Upper lobe of left lung (tissue), 6 donors: ENCODE data around the gene ITPK1. TPM values are rescaled to one million over a fixed set of nuclear protein-coding genes. Genes with fewer than 3 reads are reported as not detected.

Experiments used
- ATAC-seq, 2 donors: fragments of 200-7000 bp; cut with Tn5 transposase; one replicate each; pipeline ENCODE4 v1.9.1; 2022; ENCODE audit warnings: mild to moderate bottlenecking in 2 of 2, moderate library complexity in 2 of 2; ENCODE audit not compliant: low FRiP score in 2 of 2
- DNase-seq, 2 donors: peaks; one replicate each; pipeline ENCODE4 v3.0.0-alpha.2; 2019 to 2020
- H3K27ac ChIP-seq, 4 donors: fragments of 200-600 bp; sonication (generic); one replicate each; pipeline ENCODE4 v1.5.1; 2016 to 2019
- H3K27me3 ChIP-seq, 4 donors: fragments of 200-600 bp; sonication (generic); one replicate each; pipeline ENCODE4 v1.5.1; 2017 to 2019
- H3K36me3 ChIP-seq, 4 donors: fragments of 200-600 bp; sonication (generic); one replicate each; pipeline ENCODE4 v1.5.1; 2016 to 2019
- H3K4me1 ChIP-seq, 4 donors: fragments of 200-600 bp; sonication (generic); one replicate each; pipeline ENCODE4 v1.5.1; 2018 to 2019
- H3K4me3 ChIP-seq, 4 donors: fragments of 200-600 bp; sonication (generic); one replicate each; pipeline ENCODE4 v1.5.1; 2017 to 2019; ENCODE audit warnings: mild to moderate bottlenecking in 2 of 4, moderate library complexity in 1 of 4
- H3K9me3 ChIP-seq, 4 donors: fragments of 200-600 bp; sonication (generic); one replicate each; pipeline ENCODE4 v1.5.1; 2018 to 2019
- CTCF ChIP-seq, 6 experiments: fragments of 450-650 bp in 4 of 6; fragments of 200-600 bp in 2 of 6; sonication (generic) in 2 of 6; IDR thresholded peaks; one replicate each; pipeline ENCODE4 v1.5.1; 2016 to 2019; ENCODE audit warnings: antibody characterized with exemption in 6 of 6
- EP300 ChIP-seq, 4 donors: sonication (generic); formaldehyde crosslinking; IDR thresholded peaks; one replicate each; pipeline ENCODE4 v1.5.1; 2017; ENCODE audit warnings: antibody characterized with exemption in 4 of 4, control low read depth in 2 of 4
- POLR2A ChIP-seq, 4 donors: fragments of 450-650 bp; IDR thresholded peaks; one replicate each; pipeline ENCODE4 v1.5.1; 2016 to 2017; ENCODE audit warnings: antibody characterized with exemption in 4 of 4, mild to moderate bottlenecking in 2 of 4
- POLR2AphosphoS5 ChIP-seq, 2 donors: sonication (generic); formaldehyde crosslinking; IDR thresholded peaks; one replicate each; pipeline ENCODE4 v1.5.1; 2017; ENCODE audit warnings: antibody characterized with exemption in 2 of 2
- WGBS, 2 donors: methylation state at CpG; one replicate each; pipeline ENCODE4 v1.1.5; 2017 to 2018; 5-methylcytosine and 5-hydroxymethylcytosine counted together
- total RNA-seq, 6 donors: library from RNA; depleted of rRNA in 4 of 6; stranded (reverse); fragments of >200 nt in 4 of 6; gene quantifications; one replicate each; pipeline versions ENCODE4 v1.1.0 to v1.2.1, GENCODE V29; 2016 to 2021
- donor health status: DM: no; HTN: no; CAD: no; lungs with moderate emphysema.
- donor health status: DM: no; HTN: yes; CAD: no; lungs with severe emphysema.

ITPK1 gene
- total RNA-seq, 6 donors from 2014 or later, result 41.9 to 128 (median 86.1) TPM

DNA sequence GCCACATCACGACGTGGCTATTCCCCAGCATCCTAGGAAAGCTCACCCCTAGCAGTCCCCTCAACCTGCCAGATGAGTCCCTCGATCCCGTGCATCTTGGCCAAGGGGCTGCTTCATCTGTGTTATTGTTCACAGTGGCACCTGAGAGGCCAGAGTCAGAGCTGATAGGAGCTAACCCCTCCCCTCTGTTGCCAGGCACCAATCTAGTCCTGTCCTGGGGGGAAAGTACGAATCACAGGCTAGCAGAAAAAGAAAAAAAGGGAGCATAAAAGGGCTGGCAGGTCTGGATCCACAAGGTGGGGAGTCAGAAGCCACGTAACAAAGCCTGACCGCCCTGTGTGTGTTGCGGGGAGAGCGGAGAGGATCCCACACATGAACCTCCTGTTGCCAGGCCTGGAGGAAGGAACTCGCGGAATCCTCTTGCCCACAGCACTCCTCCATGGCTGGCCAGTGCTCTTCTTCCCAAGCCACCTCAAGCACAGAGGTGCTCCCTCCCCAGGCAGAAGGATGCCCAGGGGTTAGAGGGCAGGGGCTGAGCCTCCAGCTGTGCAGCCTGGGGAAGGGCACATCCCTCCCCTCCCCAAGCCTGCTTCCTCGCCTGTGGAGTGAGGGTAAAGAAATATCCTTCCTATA, 91.8 kb downstream of the ITPK1 start:
- H3K36me3 ChIP-seq, result no peaks in the 10 kb centered on the region
- H3K4me1 ChIP-seq, result no peaks in the 10 kb centered on the region
- DNase-seq (no peak), ATAC-seq (no peak)
- WGBS, 2 donors, result 83 to 88% methylated on average over 10 to 12 of the region's 12 CpGs
- H3K9me3 ChIP-seq, result no peaks in the 10 kb centered on the region
- no peak overlapping the region for H3K27ac ChIP-seq
- H3K4me3 ChIP-seq, result no peak overlapping the region
- TF ChIP-seq POLR2AphosphoS5 (IDR thresholded peaks at IDR 0.05), result no peak
- no peak for TF ChIP-seq CTCF (IDR thresholded peaks at IDR 0.05)
- TF ChIP-seq EP300 (IDR thresholded peaks at IDR 0.05), result no peak
- TF ChIP-seq POLR2A (IDR thresholded peaks at IDR 0.05), result no peak
- H3K27me3 ChIP-seq, result no peaks in the 10 kb centered on the region

- no peaks in the 10 kb centered on the region for H3K4me1 ChIP-seq
- H3K36me3 ChIP-seq, result no peaks in the 10 kb centered on the region
- ATAC-seq, result no peak
- WGBS, 2 donors, result 92% methylated on average over 5 of the region's 5 CpGs
- H3K27me3 ChIP-seq, result no peaks in the 10 kb centered on the region
- no peak for DNase-seq
- H3K4me3 ChIP-seq, result no peak overlapping the region
- H3K9me3 ChIP-seq, result no peaks in the 10 kb centered on the region
- H3K27ac ChIP-seq, result no peak overlapping the region
- TF ChIP-seq EP300 (IDR thresholded peaks at IDR 0.05), result no peak
Measured at GRCh38 chr14:93023039-93023438, 92.7 kb downstream of the ITPK1 start.

GRCh38 chr14:93019970-93020369, 95.8 kb downstream of the ITPK1 start:
- H3K36me3 ChIP-seq, result peaks cover 0 to 18% (median 7%) of the 10 kb centered on the region in 4 donors
- H3K27ac ChIP-seq, result no peak overlapping the region
- no peak for TF ChIP-seq POLR2A (IDR thresholded peaks at IDR 0.05)
- TF ChIP-seq EP300 (IDR thresholded peaks at IDR 0.05), result no peak
- no peak for TF ChIP-seq POLR2AphosphoS5 (IDR thresholded peaks at IDR 0.05)
- TF ChIP-seq CTCF (IDR thresholded peaks at IDR 0.05), result no peak
- DNase-seq (no peak), ATAC-seq (no peak)
- no peaks in the 10 kb centered on the region for H3K27me3 ChIP-seq
- H3K4me3 ChIP-seq, result no peak overlapping the region
- WGBS, 2 donors, result 86 to 95% methylated on average over 5 to 8 of the region's 8 CpGs
- peaks cover 0 to 5% (median 0%) of the 10 kb centered on the region in 4 donors for H3K4me1 ChIP-seq
- no peaks in the 10 kb centered on the region for H3K9me3 ChIP-seq

DNA sequence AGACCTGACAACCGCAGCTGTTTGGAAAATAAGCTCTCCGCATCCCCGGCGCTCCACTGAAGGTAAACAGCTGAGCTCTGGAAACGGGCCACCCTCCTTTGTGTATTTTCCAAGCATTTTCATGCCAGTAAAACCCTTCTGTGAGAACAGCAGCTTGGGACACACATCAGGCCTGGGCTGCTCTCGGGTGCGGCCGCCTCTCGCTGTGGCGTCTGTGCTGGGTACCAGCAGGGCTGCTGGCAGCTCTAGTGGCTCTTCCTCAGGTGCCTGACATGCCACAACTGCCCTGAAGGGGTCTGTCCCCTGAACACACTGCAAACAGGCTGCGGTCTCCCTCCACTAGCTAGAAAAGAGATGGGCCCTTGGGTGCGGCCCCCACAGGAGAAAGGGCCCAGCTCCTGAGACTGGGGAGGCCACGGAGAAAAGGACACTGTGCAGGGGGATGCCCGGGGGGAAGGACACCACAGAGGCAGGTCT, 96.3 kb downstream of the ITPK1 start:
- Histone ChIP-seq H3K4me1 (peaks cover 0 to 11% (median under 1%) of the 10 kb centered on the region in 4 donors), H3K27ac (no peak overlapping the region), H3K9me3 (no peaks in the 10 kb centered on the region), H3K4me3 (no peak overlapping the region), H3K36me3 (peaks cover 0 to 21% (median 7%) of the 10 kb centered on the region in 4 donors), H3K27me3 (no peaks in the 10 kb centered on the region)
- no peak for ATAC-seq
- no peak for TF ChIP-seq EP300 (IDR thresholded peaks at IDR 0.05)
- TF ChIP-seq CTCF (IDR thresholded peaks at IDR 0.05), result no peak
- TF ChIP-seq POLR2AphosphoS5 (IDR thresholded peaks at IDR 0.05), result no peak
- no peak for TF ChIP-seq POLR2A (IDR thresholded peaks at IDR 0.05)
- DNase-seq, result no peak
- 76 to 82% methylated on average over 6 to 14 of the region's 14 CpGs for WGBS, 2 donors

DNA sequence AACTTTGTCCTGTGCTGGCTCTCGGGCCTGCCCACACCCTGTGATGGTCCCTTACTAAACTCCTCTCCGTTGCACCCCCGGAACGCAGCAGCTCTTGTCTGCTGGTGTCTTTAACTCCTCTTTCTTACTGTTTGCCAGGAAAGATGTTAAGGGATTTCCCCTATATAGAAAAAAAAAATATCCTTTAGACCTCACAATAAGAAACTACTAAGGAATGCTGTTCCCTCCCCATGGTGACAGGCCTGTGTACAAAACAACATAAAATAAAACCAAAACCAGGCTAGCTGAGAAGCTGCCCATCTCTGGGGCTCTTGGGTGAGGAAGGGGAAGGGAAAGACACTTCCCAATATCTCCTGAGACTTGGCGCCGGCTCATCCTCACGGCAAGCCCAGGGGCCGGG, 97.4 kb downstream of the ITPK1 start:
- ATAC-seq, result no peak
- peaks cover 0 to 21% (median 7%) of the 10 kb centered on the region in 4 donors for H3K36me3 ChIP-seq
- H3K4me3 ChIP-seq, result no peak overlapping the region
- DNase-seq, result no peak
- 91 to 92% methylated on average over 8 of the region's 8 CpGs for WGBS, 2 donors
- H3K9me3 ChIP-seq, result no peaks in the 10 kb centered on the region
- H3K27me3 ChIP-seq, result no peaks in the 10 kb centered on the region
- H3K27ac ChIP-seq, result no peak overlapping the region
- peaks cover 7 to 22% (median 11%) of the 10 kb centered on the region in 4 donors for H3K4me1 ChIP-seq
- TF ChIP-seq EP300 (IDR thresholded peaks at IDR 0.05), result no peak
- no peak for TF ChIP-seq CTCF (IDR thresholded peaks at IDR 0.05)
- TF ChIP-seq POLR2AphosphoS5 (IDR thresholded peaks at IDR 0.05), result no peak
- no peak for TF ChIP-seq POLR2A (IDR thresholded peaks at IDR 0.05)
